GM21825 (cell line): ENCODE data around the gene FCN2.

ENCODE experiments used
- ATAC-seq: cut with Tn5 transposase; IDR thresholded peaks from one replicate; pipeline ENCODE4 v1.9.1; 2021; ENCODE audit warnings: mild to moderate bottlenecking, moderate library complexity; ENCODE audit not compliant: unreplicated experiment

The FCN2 gene

DNA sequence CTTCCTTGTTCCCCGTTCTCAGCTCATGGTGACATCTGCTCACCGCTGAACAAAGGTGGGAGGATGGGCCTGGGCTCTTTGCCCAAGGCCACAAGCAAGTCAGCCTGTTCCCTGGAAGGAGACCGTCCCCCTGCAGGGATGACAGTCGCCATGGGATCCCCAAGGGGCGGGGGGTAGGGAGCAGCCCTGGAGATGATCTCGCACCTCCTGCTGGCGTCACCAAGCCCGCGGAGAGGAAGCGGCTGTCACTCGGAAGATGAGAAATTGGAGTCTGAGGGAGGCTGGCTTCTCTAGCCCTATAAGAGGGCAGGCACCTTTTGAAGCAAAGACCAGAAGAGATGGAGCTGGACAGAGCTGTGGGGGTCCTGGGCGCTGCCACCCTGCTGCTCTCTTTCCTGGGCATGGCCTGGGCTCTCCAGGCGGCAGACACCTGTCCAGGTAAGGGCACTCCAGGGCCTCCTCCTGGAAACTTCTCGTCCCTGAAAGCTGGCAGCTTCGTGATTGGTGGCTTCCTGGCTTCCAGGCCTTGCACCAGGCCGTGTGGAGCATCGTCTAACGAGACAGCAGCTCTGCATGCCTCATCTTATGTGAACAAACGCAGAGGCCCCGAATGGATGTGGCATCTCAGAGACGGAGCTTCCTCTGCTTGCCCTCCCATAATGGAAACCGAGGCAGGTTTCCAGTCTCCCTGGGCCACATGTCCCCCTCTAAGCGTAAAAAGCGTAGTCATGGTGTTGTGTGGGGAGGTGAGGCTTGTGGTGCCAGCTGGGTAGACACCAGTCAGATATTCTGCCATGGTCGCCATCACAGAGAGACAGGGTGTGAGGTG, at the start of gene FCN2:
FCN2 (plus strand) TSS at position 327 of the 829 bp plus-strand sequence; CDS start at position 339, 12 bp downstream.
- ATAC-seq = no peak

DNA sequence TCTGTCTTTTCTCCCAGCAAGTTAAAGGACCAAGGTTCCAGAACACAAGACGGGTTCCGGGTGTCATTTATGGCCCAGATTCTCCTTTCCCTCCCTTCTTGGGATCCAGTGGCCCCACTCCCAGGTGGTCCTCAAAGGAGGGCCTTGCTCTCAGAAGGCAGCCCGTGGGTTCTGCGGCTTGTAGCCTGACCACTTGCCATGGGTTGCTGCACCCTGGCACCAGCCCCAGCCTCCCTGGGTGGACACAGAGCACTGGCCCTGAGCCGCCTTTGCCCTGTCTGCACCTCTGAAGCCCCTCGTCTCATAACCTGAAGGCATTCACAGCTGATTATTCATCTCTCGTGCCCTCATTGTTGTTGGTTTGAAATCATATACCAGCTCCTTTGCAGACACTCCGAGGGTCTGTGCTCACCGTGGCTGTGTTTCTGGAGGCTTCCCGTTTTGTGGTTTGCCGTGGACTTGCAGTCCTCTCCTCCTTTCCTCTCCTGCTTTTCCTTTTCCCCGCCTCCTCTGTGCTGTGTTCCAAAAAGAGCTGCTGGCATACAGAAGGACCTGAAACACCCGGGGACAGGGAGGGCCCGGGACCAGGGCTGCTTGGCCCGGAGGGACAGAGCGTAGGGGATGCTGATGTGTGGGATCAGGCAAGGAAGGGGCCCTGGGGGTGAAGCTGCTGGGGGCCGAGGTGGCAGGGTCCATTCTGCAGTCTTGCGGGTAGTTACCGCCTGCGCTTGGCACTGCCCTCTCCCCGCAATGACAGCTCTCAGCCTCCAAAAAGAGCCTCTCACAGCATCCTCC, 49.5 kb upstream of the FCN2 start:
- ATAC-seq = no peak

GRCh38 chr9:134832471-134832870, 48.1 kb upstream of the FCN2 start:
- no peak for ATAC-seq

- ATAC-seq = no peak
Measured at GRCh38 chr9:134833294-134833880, 47.2 kb upstream of the FCN2 start.

DNA sequence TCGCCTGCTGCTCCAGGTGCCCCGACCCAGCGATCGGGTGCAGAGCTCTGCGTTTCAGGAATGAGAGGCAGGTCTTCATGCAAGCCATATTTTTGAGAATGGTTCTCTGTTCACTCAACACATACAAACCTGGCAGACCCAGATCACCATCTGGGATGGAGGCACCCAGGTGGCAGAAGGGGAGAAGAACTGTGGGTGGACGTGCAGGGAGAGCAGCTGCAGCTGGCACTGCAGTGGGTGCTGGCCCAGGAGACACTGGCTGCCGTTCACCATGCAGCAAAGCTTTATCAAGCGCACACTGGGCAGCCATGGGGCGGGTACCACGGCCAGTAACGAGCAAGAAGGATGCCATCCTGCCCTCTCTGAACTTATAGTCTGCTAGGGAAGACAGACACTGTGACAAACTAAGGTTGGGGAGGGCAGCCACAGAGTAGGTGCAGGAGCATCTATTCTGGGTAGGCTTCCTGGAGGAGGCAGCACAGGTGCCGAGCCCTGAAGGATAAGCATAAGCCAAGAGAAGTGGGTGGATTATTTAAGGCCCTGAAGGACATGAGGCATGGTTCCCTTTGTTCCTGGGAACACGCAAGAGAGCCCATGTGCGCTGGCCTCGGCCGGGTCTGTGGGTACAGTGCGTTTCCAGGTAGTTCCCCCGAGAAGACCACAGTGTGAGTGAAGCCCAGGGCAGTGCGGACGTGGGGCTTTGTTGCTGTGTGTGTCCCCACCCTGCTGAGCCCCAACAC, 46.2 kb upstream of the FCN2 start:
- no peak for ATAC-seq

- ATAC-seq = no peak
Measured at GRCh38 chr9:134834957-134835419, 45.6 kb upstream of the FCN2 start.

DNA sequence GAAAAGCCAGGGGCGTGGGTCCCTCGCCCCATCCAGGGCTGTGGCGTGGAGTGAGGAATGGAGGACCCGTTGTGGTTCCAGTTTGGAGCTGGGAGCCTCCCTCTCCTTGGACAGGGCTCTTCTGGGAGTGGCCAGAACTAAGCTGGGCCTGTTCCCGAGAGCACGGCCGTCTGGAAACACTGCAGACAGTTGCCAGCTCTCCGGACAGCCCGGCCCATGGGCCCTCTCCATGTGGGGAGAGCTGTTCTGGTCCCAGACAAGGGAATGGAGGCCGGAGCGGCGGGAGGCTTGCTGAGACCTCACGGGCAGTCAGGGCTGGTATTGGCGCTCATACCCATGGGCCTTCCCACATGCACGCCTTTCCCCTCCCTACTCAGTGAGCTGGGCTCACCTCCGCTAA, 45.2 kb upstream of the FCN2 start:
- no peak for ATAC-seq

GRCh38 chr9:134835987-134836386, 44.6 kb upstream of the FCN2 start:
- ATAC-seq = no peak

DNA sequence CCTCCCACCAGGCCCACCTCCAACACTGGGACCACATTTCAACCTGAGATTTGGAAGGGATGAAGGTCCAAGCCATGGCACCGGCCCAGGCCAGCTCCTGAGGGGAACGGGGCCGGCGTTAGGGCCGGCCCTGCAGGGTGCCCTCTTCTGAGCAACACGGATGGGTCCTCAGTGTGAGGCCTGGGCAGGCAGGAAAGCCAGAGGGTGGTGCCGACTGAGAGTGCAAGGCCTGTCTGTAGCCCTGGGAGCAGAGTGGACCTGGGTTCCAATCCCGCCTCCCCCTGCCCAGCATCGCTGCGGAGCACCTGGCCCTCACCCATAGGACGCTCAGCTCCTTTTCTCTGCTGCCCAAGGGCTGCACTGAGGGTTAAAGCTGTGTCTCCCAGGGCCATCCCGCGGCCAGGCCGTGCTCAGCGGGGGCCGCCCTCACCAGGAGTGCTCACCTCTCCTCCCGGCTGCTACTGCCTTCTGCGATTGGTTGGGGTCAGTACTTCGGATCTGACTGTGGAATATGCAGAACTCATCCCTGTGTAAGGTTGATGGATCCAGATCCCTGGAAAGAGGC, 44.1 kb upstream of the FCN2 start:
- ATAC-seq = no peak

DNA sequence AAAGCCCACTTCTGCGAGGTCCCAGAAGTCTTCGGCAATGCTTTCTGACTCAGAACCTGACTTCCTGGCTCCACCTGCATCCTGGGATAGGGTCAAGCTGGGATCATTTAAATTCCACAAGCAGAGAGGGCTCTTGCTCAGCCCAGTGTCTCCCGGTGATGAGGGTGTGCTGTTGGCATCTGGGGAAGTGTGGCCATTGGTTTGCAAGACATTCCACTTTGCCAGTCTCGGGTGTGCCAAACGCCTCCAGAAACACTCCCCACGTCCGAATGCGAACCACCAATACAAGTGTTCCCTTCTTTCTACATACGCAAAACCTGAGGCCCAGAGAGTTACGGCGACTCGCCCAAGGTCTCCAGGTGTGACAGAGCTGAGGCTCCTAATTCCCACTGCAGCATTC, 43.1 kb upstream of the FCN2 start:
- no peak for ATAC-seq

- ATAC-seq = no peak
Measured at GRCh38 chr9:134838651-134839454, 41.8 kb upstream of the FCN2 start.

- ATAC-seq = no peak
Measured at GRCh38 chr9:134839455-134840125, 41.0 kb upstream of the FCN2 start.

DNA sequence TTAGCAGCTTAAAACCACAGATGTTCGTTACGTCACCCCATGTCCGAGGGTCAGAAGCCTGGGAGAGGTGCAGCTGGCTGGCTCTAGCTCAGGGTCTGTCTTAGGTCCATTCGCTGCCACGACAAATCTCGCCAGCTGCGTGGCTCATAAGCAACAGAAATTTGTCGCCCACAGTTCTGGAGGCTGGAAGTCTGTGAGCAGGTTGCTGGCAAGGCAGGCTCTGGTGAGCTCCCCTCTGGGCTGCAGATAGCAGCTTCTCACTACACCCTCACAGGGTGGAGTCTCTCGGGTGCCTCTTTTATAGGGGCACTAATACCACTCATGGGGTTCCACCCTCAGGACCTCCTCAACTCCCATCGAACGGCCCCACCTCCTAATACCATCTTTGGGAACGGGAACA, 40.1 kb upstream of the FCN2 start:
- no peak for ATAC-seq

GRCh38 chr9:134841180-134841904, 39.3 kb upstream of the FCN2 start:
- ATAC-seq = no peak

GRCh38 chr9:134842321-134842720, 38.3 kb upstream of the FCN2 start:
- ATAC-seq = no peak

- no peak for ATAC-seq
Measured at GRCh38 chr9:134843740-134844139, 36.9 kb upstream of the FCN2 start.

DNA sequence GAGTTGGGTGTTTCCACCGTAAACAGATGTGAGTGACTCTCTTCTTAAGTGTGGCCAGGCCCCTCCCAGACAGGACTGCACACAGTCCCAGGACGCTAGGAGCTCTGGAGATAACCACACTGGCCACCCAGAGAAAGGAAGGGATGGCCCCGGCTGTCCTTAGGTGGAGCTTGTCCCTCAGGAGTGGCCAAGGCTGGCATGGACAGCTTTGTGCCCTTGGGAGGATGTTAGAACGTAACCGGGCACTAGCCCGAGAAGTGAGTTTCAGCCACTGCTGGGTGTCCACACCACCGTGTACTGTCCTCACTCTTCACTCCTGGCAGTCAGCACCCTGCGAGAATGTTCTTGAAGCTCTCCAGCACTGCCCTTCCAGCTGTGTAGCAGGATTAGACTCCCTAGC, 35.8 kb upstream of the FCN2 start:
- no peak for ATAC-seq

- no peak for ATAC-seq
Measured at GRCh38 chr9:134846187-134846586, 34.4 kb upstream of the FCN2 start.

DNA sequence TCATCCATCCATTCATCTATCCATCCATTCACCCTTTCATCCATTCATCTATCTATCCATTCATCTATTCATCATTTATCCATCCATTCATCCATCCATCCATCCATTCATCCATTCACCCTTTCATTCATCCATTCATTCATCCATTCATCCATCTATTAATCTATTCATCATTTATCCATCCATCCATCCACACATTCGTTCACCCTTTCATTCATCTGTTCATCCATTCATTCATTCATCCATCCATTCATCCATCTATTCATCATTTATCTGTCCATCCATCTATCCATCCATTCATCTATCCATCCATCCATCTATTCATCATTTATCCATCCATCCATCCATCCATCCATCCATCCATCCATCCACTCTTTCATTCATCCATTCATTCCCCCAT, 33.9 kb upstream of the FCN2 start:
- ATAC-seq = no peak
